ENCODE measurements around the gene TLX1.

The TLX1 gene

GRCh38 chr10:101133489-101134298 is 2.6 kb downstream of the TLX1 start:
- in situ Hi-C loops (cut with MboI; ENCODE audit: low sequenced_read_pairs) = no loop called here

GRCh38 chr10:101134299-101135127 is 3.4 kb downstream of the TLX1 start:
- in situ Hi-C loops (cut with MboI; ENCODE audit: low sequenced_read_pairs) = no loop called here

GRCh38 chr10:101135141-101136006 is 4.3 kb downstream of the TLX1 start:
- in situ Hi-C loops (cut with MboI; ENCODE audit: low sequenced_read_pairs) = no loop called here

- in situ Hi-C loops (cut with MboI; ENCODE audit: low sequenced_read_pairs) = no loop called here
Measured at GRCh38 chr10:101136007-101136707, 5.1 kb downstream of the TLX1 start.

GRCh38 chr10:101136708-101137121 is 5.6 kb downstream of the TLX1 start:
- in situ Hi-C loops (cut with MboI; ENCODE audit: low sequenced_read_pairs) = no loop called here

GRCh38 chr10:101137271-101137670 is 6.2 kb downstream of the TLX1 start:
- in situ Hi-C loops (cut with MboI; ENCODE audit: low sequenced_read_pairs) = no loop called here

DNA sequence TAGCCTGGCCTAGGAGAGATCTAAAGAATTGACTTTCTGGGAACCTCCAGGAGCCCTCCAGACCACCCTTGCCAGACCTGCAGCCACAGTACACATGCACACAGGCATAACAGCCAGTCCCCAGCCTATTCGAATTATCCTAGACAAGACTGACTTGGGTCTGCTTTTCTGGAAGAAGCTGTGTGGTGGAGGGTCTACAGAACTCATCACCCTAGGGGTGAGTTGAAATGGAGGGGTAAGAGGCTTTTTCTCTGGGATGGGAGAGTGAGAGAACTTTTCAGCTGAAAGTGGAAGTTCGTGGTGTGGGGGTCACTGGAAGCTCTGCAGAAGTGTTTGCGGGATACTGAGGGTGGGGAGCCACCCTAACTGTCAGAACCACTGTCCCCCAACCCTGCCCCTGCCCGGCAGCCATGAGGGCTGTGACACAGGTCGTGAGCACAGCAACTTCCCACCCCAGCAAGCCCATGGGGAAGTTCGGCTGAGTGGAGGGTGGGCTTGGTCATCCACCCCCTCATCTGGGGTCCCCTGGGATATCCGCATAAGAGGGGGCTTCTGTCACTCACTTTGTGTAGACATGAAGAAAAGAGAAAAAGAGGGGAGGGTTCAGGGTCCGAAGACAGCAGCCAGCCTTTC is 7.8 kb downstream of the TLX1 start:
- in situ Hi-C loops (cut with MboI; ENCODE audit: low sequenced_read_pairs) = no loop called here

DNA sequence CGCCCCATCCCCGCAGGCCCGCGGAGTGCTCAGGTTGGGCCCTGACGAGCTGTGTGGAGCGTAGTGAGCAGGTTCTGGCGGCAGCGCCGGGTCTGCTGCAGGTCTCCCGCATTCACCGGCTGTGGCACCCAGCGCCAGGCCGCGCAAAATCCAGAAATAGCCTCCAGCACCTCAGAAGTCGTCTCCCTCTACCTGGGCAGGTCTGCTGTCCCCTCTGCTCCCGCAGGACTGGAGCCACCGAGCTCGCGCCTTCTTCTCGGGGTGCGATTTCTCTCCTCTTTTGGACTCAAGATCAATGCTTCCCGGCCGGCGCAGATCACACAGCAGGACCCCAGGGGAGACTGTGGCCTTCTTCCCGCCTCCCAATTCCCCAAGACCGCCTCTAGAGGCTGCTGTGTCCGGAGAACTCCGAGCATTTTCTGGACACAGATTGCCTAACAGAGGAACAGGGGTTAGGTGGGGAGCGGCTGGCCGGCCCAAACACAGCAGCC is 8.4 kb downstream of the TLX1 start:
- in situ Hi-C loops (cut with MboI; ENCODE audit: low sequenced_read_pairs) = no loop called here

DNA sequence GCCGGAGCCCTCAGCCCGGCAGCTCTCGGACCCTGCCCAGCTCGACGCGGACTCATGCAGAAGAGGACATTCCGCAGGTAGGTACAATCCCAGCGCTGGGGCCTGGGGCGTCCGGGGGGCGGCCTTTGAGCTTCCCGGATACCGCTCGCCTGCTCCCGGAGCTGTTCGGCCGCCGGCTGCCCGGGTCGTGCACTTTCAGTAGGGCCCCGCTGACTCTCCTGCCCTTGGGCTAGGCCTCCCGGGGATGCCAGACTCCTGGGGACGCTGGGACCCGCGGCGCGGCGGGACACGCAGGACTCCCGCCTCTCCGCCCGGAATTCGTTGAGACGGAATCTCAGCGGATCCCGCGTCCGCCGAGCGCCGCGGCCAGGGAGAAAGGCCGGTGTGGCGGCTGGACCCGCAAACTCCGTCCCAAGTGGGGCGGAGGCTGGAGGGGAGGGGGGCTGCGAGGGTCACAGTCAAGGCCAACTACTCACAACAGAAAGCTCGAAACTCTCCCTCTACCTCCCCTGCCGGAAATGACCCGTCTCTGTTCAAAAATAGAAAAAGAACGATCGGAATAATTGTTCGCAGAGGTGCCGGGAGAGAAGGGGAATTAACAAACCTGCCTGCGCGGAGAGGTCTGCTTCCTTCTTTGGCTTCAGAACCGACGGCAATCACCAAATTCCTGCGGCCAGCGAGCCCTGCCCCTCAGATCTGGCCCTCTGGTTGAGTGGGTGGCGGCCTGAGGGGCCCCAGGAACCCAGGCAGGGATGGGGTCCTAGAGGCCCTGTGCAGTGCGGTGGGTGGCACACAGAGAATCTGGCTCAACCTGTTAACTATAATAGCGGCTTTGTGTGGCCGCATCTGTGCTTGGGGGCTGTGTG is 9.2 kb downstream of the TLX1 start:
- in situ Hi-C loops (cut with MboI; ENCODE audit: low sequenced_read_pairs) = loop anchor here (10.0 kb wide), 1 partner anchor 86 kb away; no protein-coding TSS in a partner anchor

- in situ Hi-C loops (cut with MboI; ENCODE audit: low sequenced_read_pairs) = loop anchor here (10.0 kb wide), 1 partner anchor 86 kb away; no protein-coding TSS in a partner anchor
Measured at GRCh38 chr10:101140950-101141615, 10.0 kb downstream of the TLX1 start.

DNA sequence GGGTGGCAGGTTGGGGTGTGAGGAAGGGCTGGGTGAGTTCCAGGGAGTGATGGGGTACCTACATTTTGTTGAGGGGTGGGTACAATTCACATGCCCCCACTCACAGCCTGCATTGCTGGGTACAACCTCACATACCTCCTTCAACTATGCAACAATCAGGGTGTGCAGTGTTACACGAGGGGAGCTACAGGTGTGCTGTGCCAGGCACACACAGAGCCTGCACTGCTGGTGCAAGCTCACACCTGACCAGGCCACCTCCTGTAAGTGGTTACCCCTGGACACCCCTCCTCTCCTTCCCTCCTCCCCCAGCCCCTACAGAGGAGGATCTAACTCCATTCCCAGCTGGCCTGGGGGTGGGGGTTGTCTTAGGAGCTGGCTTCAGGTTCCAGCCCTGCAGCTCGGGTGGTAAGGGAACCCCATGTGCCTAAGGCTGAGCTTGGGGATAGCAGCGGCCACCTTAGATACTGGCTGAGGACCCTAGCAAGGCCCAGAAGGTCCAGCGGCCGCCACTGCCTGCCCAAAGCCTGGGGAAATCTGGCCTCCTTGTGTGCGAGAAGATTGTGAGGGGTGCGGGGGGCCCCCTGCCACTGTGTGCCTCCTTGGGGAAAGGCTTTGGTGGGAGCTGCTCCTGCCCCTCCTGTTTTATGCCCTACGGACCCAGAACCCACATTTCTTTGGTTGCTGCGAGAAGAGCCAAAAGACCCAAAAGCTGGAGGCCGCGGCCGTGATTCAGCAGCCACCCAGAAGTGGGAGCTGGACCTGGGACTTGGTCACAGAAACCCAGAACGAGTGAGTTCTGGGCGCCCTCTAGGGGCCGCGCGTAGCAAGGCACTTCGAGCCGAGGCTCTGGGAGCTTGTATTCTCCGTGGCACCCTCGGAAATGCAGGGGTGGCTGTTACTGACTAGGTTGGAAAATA is 10.8 kb downstream of the TLX1 start:
- in situ Hi-C loops (cut with MboI; ENCODE audit: low sequenced_read_pairs) = loop anchor here (10.0 kb wide), 1 partner anchor 87 kb away; no protein-coding TSS in a partner anchor

GRCh38 chr10:101142533-101143344 is 11.6 kb downstream of the TLX1 start:
- in situ Hi-C loops (cut with MboI; ENCODE audit: low sequenced_read_pairs) = loop anchor here (10.0 kb wide), 1 partner anchor 88 kb away; no protein-coding TSS in a partner anchor

- in situ Hi-C loops (cut with MboI; ENCODE audit: low sequenced_read_pairs) = loop anchor here (10.0 kb wide), 1 partner anchor 88 kb away; no protein-coding TSS in a partner anchor
Measured at GRCh38 chr10:101143345-101143630, 12.2 kb downstream of the TLX1 start.

- in situ Hi-C loops (cut with MboI; ENCODE audit: low sequenced_read_pairs) = loop anchor here (10.0 kb wide), 1 partner anchor 89 kb away; no protein-coding TSS in a partner anchor
Measured at GRCh38 chr10:101144053-101144452, 13.0 kb downstream of the TLX1 start.

- in situ Hi-C loops (cut with MboI; ENCODE audit: low sequenced_read_pairs) = loop anchor here (10.0 kb wide), 1 partner anchor 90 kb away; no protein-coding TSS in a partner anchor
Measured at GRCh38 chr10:101145145-101145544, 14.0 kb downstream of the TLX1 start.
